Hepatocyte (in vitro differentiated cells): ENCODE measurements around the gene MTERF4. TPM values are rescaled to one million over a fixed set of nuclear protein-coding genes. Genes with fewer than 3 reads are reported as not detected.

Source experiments
- DNase-seq: peaks from one replicate; pipeline ENCODE4 v3.0.0-alpha.2; 2016; ENCODE audit warnings: low spot score
- H2AFZ ChIP-seq: fragments of 200-600 bp; sonication (generic); 2 replicates; pipeline ENCODE4 v1.6.0; 2016; ENCODE audit warnings: antibody characterized with exemption, mild to moderate bottlenecking
- H3K27ac ChIP-seq: fragments of 200-600 bp; sonication (generic); 2 replicates; pipeline ENCODE4 v1.5.1; 2016; ENCODE audit warnings: mild to moderate bottlenecking
- H3K27me3 ChIP-seq: fragments of 200-600 bp; sonication (generic); 2 replicates; pipeline ENCODE4 v1.6.1; 2016
- H3K36me3 ChIP-seq: fragments of 200-600 bp; sonication (generic); replicated peaks from 2 replicates; pipeline ENCODE4 v1.5.1; 2016; ENCODE audit warnings: low read depth; ENCODE audit not compliant: insufficient read depth
- H3K4me1 ChIP-seq: fragments of 200-600 bp; sonication (generic); 2 replicates; pipeline ENCODE4 v1.5.1; 2016; ENCODE audit warnings: mild to moderate bottlenecking, moderate library complexity; ENCODE audit not compliant: insufficient read depth
- H3K4me2 ChIP-seq: fragments of 200-600 bp; sonication (generic); 2 replicates; pipeline ENCODE4 v1.6.0; 2016
- H3K4me3 ChIP-seq: fragments of 200-600 bp; sonication (generic); 2 replicates; pipeline ENCODE4 v1.5.1; 2016; ENCODE audit warnings: mild to moderate bottlenecking
- H3K79me2 ChIP-seq: fragments of 200-600 bp; sonication (generic); 2 replicates; pipeline ENCODE4 v1.6.0; 2017; ENCODE audit warnings: mild to moderate bottlenecking
- H3K9me2 ChIP-seq: fragments of 200-600 bp; sonication (generic); replicated peaks from 2 replicates; pipeline ENCODE4 v1.6.0; 2017; ENCODE audit warnings: mild to moderate bottlenecking; ENCODE audit not compliant: insufficient read depth
- H3K9me3 ChIP-seq: fragments of 200-600 bp; sonication (generic); 2 replicates; pipeline ENCODE4 v1.5.1; 2016; ENCODE audit warnings: low read depth, mild to moderate bottlenecking
- H4K20me1 ChIP-seq: fragments of 200-600 bp; sonication (generic); 2 replicates; pipeline ENCODE4 v1.6.0; 2016; ENCODE audit warnings: mild to moderate bottlenecking; ENCODE audit not compliant: insufficient read depth, poor library complexity, severe bottlenecking
- EZH2 ChIP-seq: fragments of 200-600 bp; sonication (generic); IDR thresholded peaks from 2 replicates; pipeline ENCODE4 v1.6.1; 2016; ENCODE audit warnings: antibody characterized with exemption, mild to moderate bottlenecking, borderline replicate concordance
- EZH2phosphoT487 ChIP-seq: fragments of 200-600 bp; sonication (generic); IDR thresholded peaks from one replicate; pipeline ENCODE4 v1.6.1; 2018; ENCODE audit warnings: antibody characterized with exemption, mild to moderate bottlenecking, low read depth, moderate library complexity; ENCODE audit not compliant: unreplicated experiment, severe bottlenecking
- WGBS: methylation state at CpG from one replicate; pipeline ENCODE4 v1.1.6; 2016; ENCODE audit warnings: low lambda C conversion rate; ENCODE audit errors: missing lambda C conversion rate; 5-methylcytosine and 5-hydroxymethylcytosine counted together
- polyA plus RNA-seq: library from polyadenylated mRNA; unstranded; fragments of >200 nt; fragmentation: Nextera tagmentation; extraction: Ambion mirVana; gene quantifications from 2 replicates; pipeline ENCODE4 v1.2.1, GENCODE V29; 2016
- total RNA-seq: library from RNA; depleted of rRNA; stranded (reverse); fragments of >200 nt; gene quantifications from 2 replicates; pipeline ENCODE4 v1.2.3, GENCODE V29; 2014
- TF ChIP-seq, protein P1 (sequence below): fragments of 200-600 bp; sonication (generic); IDR thresholded peaks from 2 replicates; pipeline ENCODE4 v1.5.1; 2016; ENCODE audit warnings: antibody characterized with exemption, mild to moderate bottlenecking; ENCODE audit not compliant: poor library complexity

MTERF4 gene
- total and polyA plus RNA-seq, 2 experiments from 2014 or later: 20.3 to 39.4 TPM

DNA sequence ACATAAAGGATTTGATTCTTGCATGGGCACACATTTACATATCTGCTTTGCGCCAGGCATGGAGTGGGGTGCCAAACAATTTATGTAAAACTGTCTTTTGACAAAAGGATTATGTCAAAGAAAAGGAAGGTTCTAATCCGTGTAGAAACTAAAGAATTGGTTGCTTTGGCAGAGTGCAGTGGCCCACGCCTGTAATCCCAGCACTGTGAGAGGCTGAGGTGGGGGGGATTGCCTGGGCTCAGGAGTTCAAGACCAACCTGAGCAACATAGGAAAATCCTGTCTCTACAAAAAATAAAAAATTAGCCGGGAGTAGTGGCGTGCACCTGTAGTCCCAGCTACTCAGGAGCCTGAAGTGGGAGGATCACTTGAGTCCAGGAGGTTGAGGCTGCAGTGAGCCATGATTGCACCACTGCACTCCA lies 1.1 kb upstream of the MTERF4 start:
- H3K4me1 ChIP-seq: peaks cover 13% of the 10 kb centered on the region
- H3K36me3 ChIP-seq: no peaks in the 10 kb centered on the region
- WGBS: 46% methylated on average over 5 of the region's 5 CpGs
- TF ChIP-seq EZH2: no peak
- no peak for TF ChIP-seq EZH2phosphoT487
- TF ChIP-seq, protein P1, sequence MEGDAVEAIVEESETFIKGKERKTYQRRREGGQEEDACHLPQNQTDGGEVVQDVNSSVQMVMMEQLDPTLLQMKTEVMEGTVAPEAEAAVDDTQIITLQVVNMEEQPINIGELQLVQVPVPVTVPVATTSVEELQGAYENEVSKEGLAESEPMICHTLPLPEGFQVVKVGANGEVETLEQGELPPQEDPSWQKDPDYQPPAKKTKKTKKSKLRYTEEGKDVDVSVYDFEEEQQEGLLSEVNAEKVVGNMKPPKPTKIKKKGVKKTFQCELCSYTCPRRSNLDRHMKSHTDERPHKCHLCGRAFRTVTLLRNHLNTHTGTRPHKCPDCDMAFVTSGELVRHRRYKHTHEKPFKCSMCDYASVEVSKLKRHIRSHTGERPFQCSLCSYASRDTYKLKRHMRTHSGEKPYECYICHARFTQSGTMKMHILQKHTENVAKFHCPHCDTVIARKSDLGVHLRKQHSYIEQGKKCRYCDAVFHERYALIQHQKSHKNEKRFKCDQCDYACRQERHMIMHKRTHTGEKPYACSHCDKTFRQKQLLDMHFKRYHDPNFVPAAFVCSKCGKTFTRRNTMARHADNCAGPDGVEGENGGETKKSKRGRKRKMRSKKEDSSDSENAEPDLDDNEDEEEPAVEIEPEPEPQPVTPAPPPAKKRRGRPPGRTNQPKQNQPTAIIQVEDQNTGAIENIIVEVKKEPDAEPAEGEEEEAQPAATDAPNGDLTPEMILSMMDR: no peak
- peak overlapping the region; percentile 92 for H3K27ac ChIP-seq
- peaks cover 49% of the 10 kb centered on the region for H3K79me2 ChIP-seq
- no peaks in the 10 kb centered on the region for H3K9me3 ChIP-seq
- peak overlapping the region; percentile 99 for H3K4me2 ChIP-seq
- peak overlapping the region; percentile 66 for H3K4me3 ChIP-seq
- peak overlapping the region; percentile 94 for H2AFZ ChIP-seq
- H3K9me2 ChIP-seq: no peaks in the 10 kb centered on the region
- H3K27me3 ChIP-seq: no peaks in the 10 kb centered on the region
- H4K20me1 ChIP-seq: no peaks in the 10 kb centered on the region
- DNase-seq: no peak

DNA sequence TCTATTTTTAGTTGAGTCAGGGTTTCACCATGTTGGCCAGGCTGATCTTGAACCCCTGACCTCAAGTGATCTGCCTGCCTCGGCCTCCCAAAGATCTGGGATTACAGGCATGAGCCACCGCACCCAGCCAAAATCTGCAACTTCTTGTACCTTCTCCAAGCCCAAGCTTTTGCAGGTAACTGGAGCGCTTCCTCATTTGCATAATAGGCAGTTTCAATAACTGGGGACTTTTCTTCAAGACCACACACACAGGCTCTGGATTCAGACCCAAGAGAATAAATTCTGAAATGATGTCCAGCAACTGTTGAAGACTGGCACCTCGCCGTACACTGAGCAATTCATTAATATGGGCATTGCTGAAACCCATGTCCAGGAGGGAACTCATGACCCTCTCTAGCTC lies 2.8 kb downstream of the MTERF4 start:
- Histone ChIP-seq H3K4me1 (peaks cover 13% of the 10 kb centered on the region), H3K9me3 (no peaks in the 10 kb centered on the region)
- WGBS: 96% methylated on average over 5 of the region's 5 CpGs

DNA sequence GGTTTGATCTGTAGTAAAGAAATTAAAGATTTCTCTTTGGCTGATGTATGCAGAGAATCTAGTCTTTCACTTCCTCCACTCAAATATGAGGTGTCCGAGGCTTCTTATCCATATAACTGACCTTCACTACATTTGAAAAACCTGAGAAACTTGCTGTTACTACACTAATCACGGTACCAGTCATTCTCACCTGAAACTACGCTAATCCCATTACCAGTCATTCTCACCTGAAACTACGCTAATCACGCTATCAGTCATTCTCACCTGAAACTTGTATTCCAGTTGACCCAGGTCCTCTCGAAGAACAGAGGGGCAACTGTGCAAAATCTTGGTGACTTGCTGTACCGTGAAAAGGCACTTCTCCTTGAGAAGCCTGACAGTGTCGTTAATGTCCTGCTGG lies 5.1 kb downstream of the MTERF4 start:
- Histone ChIP-seq H3K79me2 (peaks cover 46% of the 10 kb centered on the region), H3K27me3 (no peaks in the 10 kb centered on the region), H4K20me1 (peaks cover 26% of the 10 kb centered on the region), H3K4me3 (no peak overlapping the region), H3K4me1 (peaks cover 9% of the 10 kb centered on the region), H3K27ac (no peak overlapping the region), H3K9me2 (no peaks in the 10 kb centered on the region), H3K36me3 (no peaks in the 10 kb centered on the region), H2AFZ (no peak overlapping the region), H3K9me3 (no peaks in the 10 kb centered on the region), H3K4me2 (no peak overlapping the region)
- DNase-seq: no peak
- TF ChIP-seq, protein P1: no peak
- no peak for TF ChIP-seq EZH2
- 92% methylated on average over 8 of the region's 8 CpGs for WGBS

More for the DNA sequence above, 2.8 kb downstream of the MTERF4 start:
- no peaks in the 10 kb centered on the region for H3K9me2 ChIP-seq
- TF ChIP-seq, protein P1: no peak
- no peak for TF ChIP-seq EZH2phosphoT487
- TF ChIP-seq EZH2: no peak
- H3K79me2 ChIP-seq: peaks cover 57% of the 10 kb centered on the region
- H3K4me3 ChIP-seq: no peak overlapping the region
- no peak overlapping the region for H2AFZ ChIP-seq
- H4K20me1 ChIP-seq: peaks cover 19% of the 10 kb centered on the region
- no peaks in the 10 kb centered on the region for H3K36me3 ChIP-seq
- H3K27ac ChIP-seq: no peak overlapping the region
- no peak overlapping the region for H3K4me2 ChIP-seq
- H3K27me3 ChIP-seq: no peaks in the 10 kb centered on the region
- no peak for DNase-seq
